GM23248 (cell line): Measurements from ENCODE around the gene UBAC2. TPM values are rescaled to one million over a fixed set of nuclear protein-coding genes. Genes with fewer than 3 reads are reported as not detected.
A peak's percentile ranks its signal among the peaks of the same experiment; 100 is the strongest.

Experiments used
- DNase-seq: peaks from one replicate; pipeline ENCODE4 v3.0.0-alpha.2; 2015
- H2AFZ ChIP-seq: fragments of 200-600 bp; sonication (generic); 2 replicates; pipeline ENCODE4 v1.6.1; 2016; ENCODE audit warnings: antibody characterized with exemption
- H3F3A ChIP-seq: fragments of 200-600 bp; sonication (generic); 2 replicates; pipeline ENCODE4 v1.6.1; 2016; ENCODE audit warnings: mild to moderate bottlenecking, antibody characterized with exemption, mixed run types; ENCODE audit not compliant: insufficient read depth
- H3K27ac ChIP-seq: fragments of 200-600 bp; sonication (generic); 2 replicates; pipeline ENCODE4 v1.5.1; 2016; ENCODE audit warnings: mild to moderate bottlenecking
- H3K27me3 ChIP-seq: fragments of 200-600 bp; sonication (generic); replicated peaks from 2 replicates; pipeline ENCODE4 v1.6.1; 2016; ENCODE audit warnings: mild to moderate bottlenecking; ENCODE audit not compliant: insufficient read depth
- H3K36me3 ChIP-seq: fragments of 200-600 bp; sonication (generic); 2 replicates; pipeline ENCODE4 v1.6.1; 2016; ENCODE audit warnings: low read depth, mild to moderate bottlenecking
- H3K4me1 ChIP-seq: fragments of 200-600 bp; sonication (generic); 2 replicates; pipeline ENCODE4 v1.6.1; 2016; ENCODE audit warnings: mild to moderate bottlenecking; ENCODE audit not compliant: insufficient read depth
- H3K4me2 ChIP-seq: fragments of 200-600 bp; sonication (generic); one replicate; pipeline ENCODE4 v1.6.1; 2016; ENCODE audit warnings: mild to moderate bottlenecking; ENCODE audit not compliant: unreplicated experiment
- H3K4me3 ChIP-seq: fragments of 200-600 bp; sonication (generic); 2 replicates; pipeline ENCODE4 v1.5.1; 2016; ENCODE audit warnings: mild to moderate bottlenecking
- H3K79me2 ChIP-seq: fragments of 200-600 bp; sonication (generic); 2 replicates; pipeline ENCODE4 v1.6.1; 2016; ENCODE audit warnings: mild to moderate bottlenecking; ENCODE audit not compliant: insufficient read depth
- H3K9ac ChIP-seq: fragments of 200-600 bp; sonication (generic); 2 replicates; pipeline ENCODE4 v1.6.1; 2016; ENCODE audit warnings: mild to moderate bottlenecking
- H3K9me2 ChIP-seq: fragments of 200-600 bp; sonication (generic); 2 replicates; pipeline ENCODE4 v1.6.1; 2016; ENCODE audit warnings: mixed run types, mild to moderate bottlenecking, moderate library complexity; ENCODE audit not compliant: insufficient read depth
- H3K9me3 ChIP-seq: fragments of 200-600 bp; sonication (generic); one replicate; pipeline ENCODE4 v1.6.1; 2017; ENCODE audit warnings: low read depth
- H4K20me1 ChIP-seq: fragments of 200-600 bp; sonication (generic); 2 replicates; pipeline ENCODE4 v1.6.0; 2016; ENCODE audit not compliant: insufficient read depth
- EZH2 ChIP-seq: fragments of 200-600 bp; sonication (generic); IDR thresholded peaks from 2 replicates; pipeline ENCODE4 v1.6.1; 2018; ENCODE audit warnings: antibody characterized with exemption, mild to moderate bottlenecking; ENCODE audit not compliant: insufficient read depth, poor library complexity, severe bottlenecking
- EZH2phosphoT487 ChIP-seq: fragments of 200-600 bp; sonication (generic); IDR thresholded peaks from 2 replicates; pipeline ENCODE4 v1.6.1; 2018; ENCODE audit warnings: antibody characterized with exemption, moderate library complexity, mild to moderate bottlenecking, low read depth; ENCODE audit not compliant: insufficient read depth
- WGBS, 2 experiments: methylation state at CpG; one replicate each; pipeline ENCODE4 v1.1.6; 2015 to 2017; ENCODE audit warnings: low lambda C conversion rate in 2 of 2, low coverage in 1 of 2; ENCODE audit errors: missing lambda C conversion rate in 2 of 2; 5-methylcytosine and 5-hydroxymethylcytosine counted together
- in situ Hi-C: fragments of 300-500 bp; cut with MboI; formaldehyde crosslinking; loops from 2 replicates; pipeline ENCODE4 v1.15.0; 2020
- polyA plus RNA-seq: library from polyadenylated mRNA; unstranded; fragments of >200 nt; fragmentation: Nextera tagmentation; extraction: Ambion mirVana; gene quantifications from 2 replicates; pipeline ENCODE4 v1.2.1, GENCODE V29; 2016
- total RNA-seq: library from RNA; depleted of rRNA; stranded (reverse); fragments of >200 nt; shearing (Covaris generic); gene quantifications from 2 replicates; pipeline ENCODE4 v1.2.3, GENCODE V29; 2014

Gene UBAC2
- total and polyA plus RNA-seq, 2 experiments from 2014 or later = 66.1 to 95.9 TPM

DNA sequence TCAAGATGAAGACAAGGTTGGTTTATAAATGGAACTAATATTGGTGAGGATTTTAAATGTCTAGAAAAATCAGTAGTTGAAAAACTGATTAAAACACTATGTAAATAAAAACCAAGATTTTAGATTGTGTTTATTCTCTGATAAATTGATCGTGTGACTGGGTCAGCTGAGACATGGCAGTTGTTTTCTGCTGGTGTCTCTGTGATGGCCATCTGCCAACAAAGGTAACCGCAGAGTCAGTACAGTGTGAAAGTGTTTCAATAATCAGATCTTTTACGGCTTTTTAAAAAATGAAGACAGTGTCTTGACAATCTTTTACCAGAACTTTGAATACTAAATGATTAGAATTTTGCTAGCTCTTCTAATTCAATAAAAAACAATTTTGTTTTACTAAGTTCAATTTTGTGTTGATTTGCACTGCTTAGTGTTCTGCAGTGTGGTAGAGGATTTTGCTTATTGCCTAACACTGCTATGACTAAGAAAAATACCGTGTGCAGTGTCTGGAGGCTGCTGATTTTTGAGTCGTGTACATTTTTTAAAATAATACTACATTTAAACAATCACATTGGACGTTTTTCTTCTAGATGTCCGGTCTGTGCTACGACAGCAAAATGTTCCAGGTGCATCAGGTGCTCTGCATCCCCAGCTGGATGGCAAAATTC lies 139.2 kb downstream of the UBAC2 start:
- peaks cover 9% of the 10 kb centered on the region; the same call in 1 of the 2 replicates for H3K4me1 ChIP-seq
- no peaks in the 10 kb centered on the region for H3K9me3 ChIP-seq
- H3K36me3 ChIP-seq = peaks cover 8% of the 10 kb centered on the region; the same call in 1 of the 2 replicates
- no peaks in the 10 kb centered on the region for H3K9me2 ChIP-seq
- TF ChIP-seq EZH2 = no peak
- TF ChIP-seq EZH2phosphoT487 = no peak
- WGBS, 2 experiments = 72 to 75% methylated on average over 8 of the region's 8 CpGs
- H2AFZ ChIP-seq = no peak overlapping the region
- H3K27ac ChIP-seq = no peak overlapping the region
- H3K9ac ChIP-seq = no peak overlapping the region
- DNase-seq = peak; percentile 71
- in situ Hi-C loops = no loop called here
- peaks cover 4% of the 10 kb centered on the region; the same call in 1 of the 2 replicates for H3F3A ChIP-seq
- H4K20me1 ChIP-seq = no peaks in the 10 kb centered on the region
- no peak overlapping the region for H3K4me2 ChIP-seq
- no peak overlapping the region for H3K4me3 ChIP-seq
- no peaks in the 10 kb centered on the region for H3K27me3 ChIP-seq
- no peaks in the 10 kb centered on the region for H3K79me2 ChIP-seq

DNA sequence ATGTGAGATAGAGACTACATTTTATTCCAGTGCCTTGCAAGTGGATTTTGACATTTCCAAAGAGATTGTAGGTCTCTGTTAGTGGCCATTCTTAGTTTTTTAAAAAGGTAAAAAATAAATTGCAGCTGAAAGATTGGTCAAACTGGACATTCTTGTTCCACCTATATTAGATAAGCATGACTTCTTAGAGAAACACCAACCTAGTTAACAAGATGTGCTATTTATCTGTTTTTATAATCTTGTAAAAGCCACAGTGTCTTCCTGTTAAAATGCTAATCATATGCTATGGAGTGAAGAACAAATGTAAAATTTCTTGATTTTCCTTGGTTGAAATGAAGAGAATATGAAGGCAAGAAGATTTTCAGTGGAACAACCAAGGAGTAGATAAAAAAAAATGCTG lies 140.0 kb downstream of the UBAC2 start:
- Histone ChIP-seq H3K9me2 (no peaks in the 10 kb centered on the region), H3K27ac (no peak overlapping the region), H3K9me3 (no peaks in the 10 kb centered on the region), H4K20me1 (no peaks in the 10 kb centered on the region), H3K4me3 (no peak overlapping the region), H3K79me2 (no peaks in the 10 kb centered on the region), H3K9ac (no peak overlapping the region), H3K27me3 (no peaks in the 10 kb centered on the region), H3K36me3 (peaks cover 8% of the 10 kb centered on the region; the same call in 1 of the 2 replicates), H3K4me2 (no peak overlapping the region), H3K4me1 (peaks cover 9% of the 10 kb centered on the region; the same call in 1 of the 2 replicates), H2AFZ (no peak overlapping the region), H3F3A (peaks cover 4% of the 10 kb centered on the region; the same call in 1 of the 2 replicates)
- in situ Hi-C loops = no loop called here
- TF ChIP-seq EZH2 (no peak), EZH2phosphoT487 (no peak)
- DNase-seq = no peak

DNA sequence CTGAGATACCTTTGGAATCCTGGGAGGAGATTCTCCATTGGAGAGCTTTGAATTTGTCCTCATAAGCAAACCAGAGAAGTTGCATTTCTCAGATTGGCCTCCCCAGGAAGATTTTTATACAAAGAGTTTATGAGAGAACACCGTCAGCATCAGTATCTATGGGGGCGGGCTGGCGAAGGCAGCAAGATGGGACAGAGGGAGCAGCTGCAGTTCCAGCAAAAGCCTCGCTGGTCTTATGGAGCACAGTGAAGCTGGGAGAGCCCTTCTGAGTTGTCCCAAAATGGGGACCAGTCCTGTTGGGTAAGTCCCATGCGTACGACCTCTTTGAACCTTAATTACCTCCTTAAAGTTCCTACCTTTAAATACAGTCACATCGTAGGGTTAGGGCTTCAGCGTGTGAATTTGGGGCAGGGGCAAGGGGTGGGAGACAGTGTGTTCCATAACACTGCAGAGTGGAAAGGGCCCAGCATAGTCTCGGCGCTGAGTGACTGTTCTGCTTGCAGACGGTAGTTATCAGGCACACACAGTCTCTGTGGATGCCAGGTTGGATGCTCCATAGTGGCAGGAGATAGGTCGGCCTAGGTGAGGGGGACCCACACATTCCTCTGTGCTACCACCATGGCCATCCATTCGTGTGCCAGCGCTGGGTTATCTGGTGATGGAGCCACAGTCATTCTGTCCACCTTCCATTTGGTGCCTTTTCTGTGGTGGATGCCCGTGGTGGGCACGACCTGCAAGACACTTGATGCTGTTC lies 141.5 kb downstream of the UBAC2 start:
- H3F3A ChIP-seq = peaks cover 4% of the 10 kb centered on the region; the same call in 1 of the 2 replicates
- no peaks in the 10 kb centered on the region for H3K9me2 ChIP-seq
- peaks cover 8% of the 10 kb centered on the region; the same call in 1 of the 2 replicates for H3K36me3 ChIP-seq
- H3K9ac ChIP-seq = no peak overlapping the region
- WGBS, 2 experiments = 90 to 93% methylated on average over 16 of the region's 16 CpGs
- peaks cover 9% of the 10 kb centered on the region; the same call in 1 of the 2 replicates for H3K4me1 ChIP-seq
- no peaks in the 10 kb centered on the region for H4K20me1 ChIP-seq
- no peaks in the 10 kb centered on the region for H3K79me2 ChIP-seq
- H3K27me3 ChIP-seq = no peaks in the 10 kb centered on the region
- TF ChIP-seq EZH2phosphoT487 = no peak
- TF ChIP-seq EZH2 = no peak
- in situ Hi-C loops = no loop called here
- H3K4me3 ChIP-seq = no peak overlapping the region
- H2AFZ ChIP-seq = no peak overlapping the region
- no peak overlapping the region for H3K4me2 ChIP-seq
- no peaks in the 10 kb centered on the region for H3K9me3 ChIP-seq
- H3K27ac ChIP-seq = no peak overlapping the region
- no peak for DNase-seq

DNA sequence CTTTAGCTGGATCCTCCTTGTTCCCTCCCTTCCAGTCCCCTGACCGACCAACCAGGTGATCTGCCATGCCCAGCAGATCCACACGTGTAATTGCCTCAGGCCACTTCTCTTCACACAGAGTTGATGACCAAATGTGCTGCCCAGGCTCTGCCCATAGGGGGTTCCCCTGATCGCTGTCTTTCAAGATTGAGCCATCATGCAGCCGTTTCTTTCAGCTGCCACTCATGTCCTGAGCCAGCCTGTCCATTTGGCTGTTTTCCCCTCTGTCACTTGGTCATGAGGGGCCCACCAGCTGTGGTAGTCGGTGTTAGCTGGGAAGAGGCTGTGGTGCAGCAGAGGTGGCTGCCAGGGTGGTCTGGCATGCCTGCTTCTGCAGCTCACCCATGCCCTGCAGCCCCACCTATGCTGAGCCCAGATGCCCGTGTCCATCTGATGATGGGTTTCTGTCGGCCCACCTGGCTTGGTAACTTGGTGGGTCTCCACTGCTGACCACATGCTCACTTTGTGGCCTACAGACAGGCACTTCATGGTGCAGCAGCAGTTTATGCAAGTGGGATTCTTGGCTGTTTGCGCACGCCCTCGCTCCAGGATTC lies 142.2 kb downstream of the UBAC2 start:
- H3K4me1 ChIP-seq = peaks cover 9% of the 10 kb centered on the region; the same call in 1 of the 2 replicates
- no peaks in the 10 kb centered on the region for H4K20me1 ChIP-seq
- in situ Hi-C loops = no loop called here
- no peak overlapping the region for H3K27ac ChIP-seq
- H3K9ac ChIP-seq = no peak overlapping the region
- H3K9me2 ChIP-seq = no peaks in the 10 kb centered on the region
- H2AFZ ChIP-seq = no peak overlapping the region
- no peaks in the 10 kb centered on the region for H3K9me3 ChIP-seq
- no peak for TF ChIP-seq EZH2
- no peak for TF ChIP-seq EZH2phosphoT487
- H3K4me3 ChIP-seq = no peak overlapping the region
- peaks cover 4% of the 10 kb centered on the region; the same call in 1 of the 2 replicates for H3F3A ChIP-seq
- H3K27me3 ChIP-seq = no peaks in the 10 kb centered on the region
- 79% methylated on average over 10 of the region's 10 CpGs for WGBS, 2 experiments
- no peaks in the 10 kb centered on the region for H3K79me2 ChIP-seq
- no peak for DNase-seq
- H3K4me2 ChIP-seq = no peak overlapping the region
- H3K36me3 ChIP-seq = peaks cover 8% of the 10 kb centered on the region; the same call in 1 of the 2 replicates
